ENCODE results near the gene CEL. TPM values are rescaled to one million over a fixed set of nuclear protein-coding genes. Genes with fewer than 3 reads are reported as not detected.
A peak's percentile ranks its signal among the peaks of the same experiment; 100 is the strongest.

CEL gene
- total RNA-seq, 2 donors from 2014 or later: 0.61 to 16.6 TPM

DNA sequence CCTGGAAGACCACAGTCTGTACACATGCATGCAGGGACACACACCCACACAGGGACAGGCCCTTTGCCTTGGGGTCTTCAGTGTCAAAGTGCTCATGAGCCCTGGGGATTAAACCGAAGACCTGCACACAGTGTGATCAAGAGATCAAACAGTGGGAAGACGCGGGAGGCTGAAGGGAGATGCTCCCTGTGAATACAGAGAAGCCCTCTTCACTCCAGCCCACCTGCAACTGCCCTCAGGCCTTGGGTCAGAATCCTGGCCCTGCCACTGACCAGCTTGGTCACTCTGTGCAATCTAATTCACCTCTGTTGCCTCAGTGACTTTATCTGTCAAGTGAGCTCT is 56.4 kb downstream of the CEL start:
- TF ChIP-seq CTCF (IDR thresholded peaks at IDR 0.05): no peak
- peaks cover 38% of the 10 kb centered on the region for H3K4me1 ChIP-seq
- no peaks in the 10 kb centered on the region for H3K27me3 ChIP-seq
- H3K36me3 ChIP-seq: no peaks in the 10 kb centered on the region
- H3K4me3 ChIP-seq: no peak overlapping the region
- DNase-seq: no peak
- H3K27ac ChIP-seq: no peak overlapping the region
- H3K9me3 ChIP-seq: no peaks in the 10 kb centered on the region
- intact Hi-C loops (cut with DNase I): no loop called here
- peak overlapping the region in 1 of 2 donors; percentile 53 for H3K9ac ChIP-seq (ENCODE audit: low read depth in 2 of 2, low read length in 2 of 2)

DNA sequence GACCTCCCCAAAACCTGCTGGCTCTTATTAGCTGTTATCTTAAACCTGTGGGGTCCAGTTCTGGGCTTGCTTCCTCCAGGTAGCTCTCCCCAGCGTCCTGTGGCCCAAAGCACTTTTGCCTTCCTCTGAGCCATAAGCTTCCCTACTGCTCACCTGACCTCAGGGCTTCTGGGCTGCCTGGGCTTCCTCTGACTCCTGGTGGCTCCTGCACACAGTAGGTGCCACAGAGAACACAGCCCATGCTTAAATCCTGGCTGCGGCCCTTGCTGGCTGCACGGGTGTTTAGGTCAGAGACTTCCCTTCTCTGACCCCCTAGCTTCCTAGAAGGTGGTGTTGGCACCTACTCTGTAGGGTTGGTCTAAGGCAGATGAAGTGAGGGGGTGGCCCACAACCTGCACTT is 56.8 kb downstream of the CEL start:
- H3K4me3 ChIP-seq: no peak overlapping the region
- H3K27me3 ChIP-seq: no peaks in the 10 kb centered on the region
- H3K9me3 ChIP-seq: no peaks in the 10 kb centered on the region
- TF ChIP-seq CTCF (IDR thresholded peaks at IDR 0.05): no peak
- peak overlapping the region; percentile 22 for H3K27ac ChIP-seq
- no peaks in the 10 kb centered on the region for H3K36me3 ChIP-seq
- peak overlapping the region; percentile 52 to 53 for H3K9ac ChIP-seq (ENCODE audit: low read depth in 2 of 2, low read length in 2 of 2)
- peaks cover 38% of the 10 kb centered on the region for H3K4me1 ChIP-seq
- DNase-seq: no peak
- intact Hi-C loops (cut with DNase I): no loop called here

- peak overlapping the region; percentile 22 for H3K27ac ChIP-seq
- no peaks in the 10 kb centered on the region for H3K9me3 ChIP-seq
- DNase-seq: no peak
- no peaks in the 10 kb centered on the region for H3K36me3 ChIP-seq
- intact Hi-C loops (cut with DNase I): no loop called here
- no peak for TF ChIP-seq CTCF (IDR thresholded peaks at IDR 0.05)
- peak overlapping the region; percentile 87 for H3K4me3 ChIP-seq
- peak overlapping the region; percentile 46 to 53 for H3K9ac ChIP-seq (ENCODE audit: low read depth in 2 of 2, low read length in 2 of 2)
- no peaks in the 10 kb centered on the region for H3K27me3 ChIP-seq
- peaks cover 33% of the 10 kb centered on the region for H3K4me1 ChIP-seq
Observed at GRCh38 chr9:133119103-133119845, 57.5 kb downstream of the CEL start.

DNA sequence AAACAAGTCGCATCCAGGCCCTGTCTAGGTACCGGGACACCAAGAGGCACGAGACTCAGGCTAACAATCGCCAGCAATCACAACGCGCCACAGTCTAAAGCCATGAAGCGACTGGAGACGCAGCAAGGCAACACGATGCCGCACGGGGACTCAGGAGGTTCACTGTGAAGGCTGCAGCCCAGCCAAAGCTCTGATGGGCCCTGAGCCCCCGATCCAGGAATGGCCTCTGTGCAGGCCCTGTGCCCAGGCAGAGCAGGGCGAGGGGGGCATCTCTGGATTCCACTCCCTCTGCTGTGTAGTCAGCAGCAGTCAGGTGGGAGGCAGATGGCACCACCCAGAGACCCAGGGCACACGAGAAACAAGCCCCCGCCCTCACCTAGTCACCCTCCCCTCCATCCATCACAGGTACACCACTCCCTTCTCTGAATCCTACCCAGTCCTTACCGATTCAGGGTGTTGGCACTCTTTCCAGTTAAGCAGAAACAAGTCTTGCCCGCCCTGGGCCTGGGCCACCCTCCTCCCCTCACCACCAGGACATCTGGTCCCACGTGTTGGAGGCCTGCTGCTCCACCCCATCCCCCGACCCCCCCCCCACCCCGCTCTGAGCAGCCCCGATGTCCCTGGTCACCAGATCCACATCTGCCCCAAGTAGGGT is 58.2 kb downstream of the CEL start:
- Histone ChIP-seq H3K9me3 (no peaks in the 10 kb centered on the region), H3K36me3 (no peaks in the 10 kb centered on the region), H3K4me3 (peak overlapping the region; percentile 87), H3K9ac (ENCODE audit: low read depth in 2 of 2, low read length in 2 of 2) (peak overlapping the region; percentile 53 to 89), H3K4me1 (peaks cover 28% of the 10 kb centered on the region), H3K27ac (peak overlapping the region; percentile 78), H3K27me3 (no peaks in the 10 kb centered on the region)
- no peak for TF ChIP-seq CTCF (IDR thresholded peaks at IDR 0.05)
- intact Hi-C loops (cut with DNase I): no loop called here
- DNase-seq: peak; percentile 32

DNA sequence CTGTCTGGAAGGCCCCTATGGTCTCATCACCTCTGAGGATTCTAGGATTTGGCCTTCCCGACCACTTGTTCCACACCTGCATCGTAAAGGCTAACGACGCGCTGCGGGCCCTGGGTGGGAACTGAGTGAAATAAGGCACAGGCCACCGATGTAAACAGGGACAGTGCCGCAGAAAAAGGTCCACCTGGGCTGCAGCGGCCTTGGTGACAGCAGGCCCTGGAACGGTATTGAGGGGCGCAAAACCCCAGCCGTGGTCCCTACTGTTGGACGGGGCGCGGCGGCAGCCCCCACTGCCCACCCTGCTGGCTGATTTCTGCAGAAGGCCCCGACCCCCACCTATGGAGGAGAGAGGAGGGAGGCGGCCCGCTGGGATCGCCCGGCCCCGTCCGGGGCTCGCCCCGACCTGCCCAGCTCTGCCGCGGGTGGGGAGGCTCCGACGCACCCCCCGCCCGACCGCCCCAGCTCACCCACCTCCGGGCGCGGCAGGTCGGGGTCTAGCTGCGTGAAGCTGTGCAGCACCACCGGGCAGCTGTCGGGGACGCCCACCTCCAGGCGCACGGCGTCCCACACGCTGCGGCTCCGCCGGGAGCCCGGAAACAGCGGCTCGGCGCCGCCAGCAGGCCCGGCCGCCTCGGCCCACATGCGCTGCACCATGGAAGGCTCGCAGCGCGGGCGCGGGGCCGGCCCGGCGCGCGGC is 58.9 kb downstream of the CEL start:
- Histone ChIP-seq H3K9ac (ENCODE audit: low read depth in 2 of 2, low read length in 2 of 2) (peak overlapping the region; percentile 53 to 89), H3K27me3 (no peaks in the 10 kb centered on the region), H3K4me3 (peak overlapping the region; percentile 87), H3K4me1 (peaks cover 25% of the 10 kb centered on the region), H3K9me3 (no peaks in the 10 kb centered on the region), H3K36me3 (no peaks in the 10 kb centered on the region), H3K27ac (peak overlapping the region; percentile 78)
- intact Hi-C loops (cut with DNase I): no loop called here
- DNase-seq: peak; percentile 32
- no peak for TF ChIP-seq CTCF (IDR thresholded peaks at IDR 0.05)

Small RNA genes within 50 kb of the gene (microRNA-seq; reads per million reads assigned to microRNA genes)
- not detected for gene MIR6877

Other genes starting within 250 kb of the CEL start
- gene AK8, start 183.7 kb upstream of the CEL start, total RNA-seq: under 1 TPM; 0.16 to 0.59 TPM
- 1 to 10 TPM; 1.1 to 2.7 TPM for gene SPACA9, start 183.1 kb upstream of the CEL start, total RNA-seq
- gene TSC1, start 117.4 kb upstream of the CEL start, total RNA-seq: 10 to 100 TPM; 29.4 to 46.6 TPM
- 1 to 10 TPM; 1.1 to 1.3 TPM for gene GFI1B, start 83.3 kb upstream of the CEL start, total RNA-seq
- gene GTF3C5, start 31.0 kb upstream of the CEL start, total RNA-seq: 10 to 100 TPM; 42.3 to 70.9 TPM
- gene RALGDS, start 59.3 kb downstream of the CEL start, total RNA-seq: 10 to 100 TPM; 24.2 to 39.7 TPM
- 1 to 10 TPM; 4.6 to 4.8 TPM for gene GBGT1, start 101.9 kb downstream of the CEL start, total RNA-seq
- not detected for gene OBP2B, start 147.3 kb downstream of the CEL start, total RNA-seq
- gene ABO, start 213.2 kb downstream of the CEL start, total RNA-seq: 10 to 100 TPM; 58.0 to 77.7 TPM

Data from colonic mucosa (tissue), 4 donors.